Spleen (tissue), 11 donors: ENCODE measurements around the gene ERMN. TPM values are rescaled to one million over a fixed set of nuclear protein-coding genes. Genes with fewer than 3 reads are reported as not detected.

ENCODE experiments used
- DNase-seq: peaks from one replicate; pipeline ENCODE4 v3.0.0-alpha.2; 2020
- H3K27ac ChIP-seq, 8 donors: fragments of 200-600 bp; sonication (generic) in 7 of 8; 1 replicate in 4 of 8; 2 replicates in 4 of 8; pipeline versions ENCODE4 v1.5.0 to v1.8.0; 2016 to 2021; ENCODE audit warnings: inconsistent platforms in 4 of 8, mild to moderate bottlenecking in 4 of 8, moderate library complexity in 1 of 8
- H3K27me3 ChIP-seq, 7 donors: fragments of 200-600 bp; sonication (generic) in 6 of 7; replicated peaks in 1 of 7; 1 replicate in 4 of 7; 2 replicates in 3 of 7; pipeline versions ENCODE4 v1.5.0 to v1.8.0; 2016 to 2021; ENCODE audit warnings: inconsistent platforms in 3 of 7, mild to moderate bottlenecking in 1 of 7
- H3K36me3 ChIP-seq, 6 donors: fragments of 200-600 bp; sonication (generic) in 5 of 6; 1 replicate in 4 of 6; 2 replicates in 2 of 6; pipeline versions ENCODE4 v1.5.0 to v1.8.0; 2016 to 2021; ENCODE audit warnings: inconsistent platforms in 2 of 6
- H3K4me1 ChIP-seq, 6 donors: fragments of 200-600 bp; sonication (generic) in 5 of 6; 1 replicate in 3 of 6; 2 replicates in 3 of 6; pipeline versions ENCODE4 v1.5.0 to v1.8.0; 2016 to 2021; ENCODE audit warnings: inconsistent platforms in 3 of 6
- H3K4me3 ChIP-seq, 8 donors: fragments of 200-600 bp; sonication (generic) in 7 of 8; 1 replicate in 4 of 8; 2 replicates in 4 of 8; pipeline versions ENCODE4 v1.5.0 to v1.8.0; 2016 to 2021; ENCODE audit warnings: inconsistent platforms in 4 of 8, mild to moderate bottlenecking in 4 of 8, moderate library complexity in 2 of 8
- H3K9me3 ChIP-seq, 8 donors: fragments of 200-600 bp; sonication (generic) in 7 of 8; 1 replicate in 4 of 8; 2 replicates in 4 of 8; pipeline versions ENCODE4 v1.5.0 to v1.8.0; 2016 to 2021; ENCODE audit warnings: inconsistent platforms in 4 of 8
- POLR2A ChIP-seq, 3 donors: fragments of 450-650 bp; IDR thresholded peaks; one replicate each; pipeline ENCODE4 v1.5.1; 2017; ENCODE audit warnings: antibody characterized with exemption in 3 of 3, mild to moderate bottlenecking in 1 of 3
- POLR2AphosphoS5 ChIP-seq, 3 donors: sonication (generic); formaldehyde crosslinking; IDR thresholded peaks; one replicate each; pipeline ENCODE4 v1.5.1; 2017; ENCODE audit warnings: antibody characterized with exemption in 3 of 3
- WGBS, 5 donors: extraction: QIAGEN DNeasy Blood & Tissue Kit in 3 of 5; methylation state at CpG; one replicate each; pipeline versions ENCODE4 v1.1.5 to v1.1.7; 2013 to 2018; 5-methylcytosine and 5-hydroxymethylcytosine counted together
- intact Hi-C: fragments of 100-400 bp; cut with DNase I; formaldehyde crosslinking; loops from one replicate; pipeline ENCODE4 v1.15.0; 2023; ENCODE audit warnings: low total_unique reads
- polyA plus RNA-seq, 3 donors: library from polyadenylated mRNA; stranded (reverse); fragments of 200-250 nt; gene quantifications; one replicate each; pipeline ENCODE4 v1.2.1, GENCODE V29; 2013
- total RNA-seq, 7 donors: library from RNA; depleted of rRNA in 3 of 7; stranded (reverse); fragments of >200 nt in 3 of 7; fragmentation: NEBNext Ultra II Directional in 4 of 7; extraction: Animal tissue kit (Norgen Biotek cat#: 25700) in 4 of 7; gene quantifications; one replicate each; pipeline versions ENCODE4 v1.1.0 to v1.2.1, GENCODE V29; 2016 to 2021
- TF ChIP-seq, protein P1 (sequence below), 11 experiments: fragments of 200-600 bp in 7 of 11; fragments of 450-650 bp in 4 of 11; sonication (generic) in 4 of 11; IDR thresholded peaks in 8 of 11; conservative IDR thresholded peaks in 3 of 11; 1 replicate in 7 of 11; 2 replicates in 4 of 11; pipeline versions ENCODE4 v1.4.0 to v1.8.0; 2016 to 2021; ENCODE audit warnings: antibody characterized with exemption in 11 of 11, inconsistent platforms in 4 of 11, mild to moderate bottlenecking in 1 of 11
- donor health status: healthy with polysubstance abuse.
- donor health status: DM: no; HTN: no; CAD: no; lungs with moderate emphysema.
- donor health status: DM: no; HTN: no; CAD: no.
- donor health status: Bipolar disorder and iron deficiency.
- donor health status: healthy.
- donor health status: DM: no; HTN: no; CAD: no.
- donor health status: DM: yes; HTN: yes; CAD: no.

Gene ERMN
- total and polyA plus RNA-seq, 10 donors: 1.1 to 10.0 (median 3.2) TPM

DNA sequence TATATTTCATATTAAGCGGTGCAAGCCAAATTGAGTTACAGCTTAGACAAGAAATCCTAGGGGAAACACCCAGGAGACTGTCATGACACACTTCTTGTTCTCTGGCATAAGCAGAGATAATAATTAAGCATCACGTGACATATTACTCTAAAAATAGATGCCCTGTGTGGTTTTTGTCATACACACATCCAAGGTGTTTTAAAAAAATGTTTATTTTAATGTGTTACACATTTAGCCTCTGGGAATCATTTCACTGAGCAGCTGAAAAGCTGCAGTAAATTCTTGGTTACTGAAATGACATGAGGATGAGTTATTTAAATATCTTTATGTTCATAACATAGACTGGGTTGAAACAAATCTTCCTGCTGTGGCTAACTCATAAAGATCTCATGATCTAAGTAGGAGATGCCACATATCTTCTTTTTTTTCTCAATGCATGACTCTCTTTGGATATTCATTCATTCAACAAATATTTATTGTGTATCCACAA, 38.0 kb upstream of the ERMN start:
- 47 to 71% (median 57%) methylated on average over 2 of the region's 2 CpGs for WGBS, 5 donors
- no peak for DNase-seq
- intact Hi-C loops: no loop called here
- H3K27ac ChIP-seq: no peak overlapping the region
- TF ChIP-seq POLR2A (IDR thresholded peaks at IDR 0.05) (no peak), POLR2AphosphoS5 (IDR thresholded peaks at IDR 0.05) (no peak)
- H3K27me3 ChIP-seq: no peaks in the 10 kb centered on the region
- peaks cover 0 to 23% (median 2%) of the 10 kb centered on the region in 6 donors for H3K4me1 ChIP-seq
- peaks cover 0 to 28% (median 19%) of the 10 kb centered on the region in 8 donors for H3K9me3 ChIP-seq
- H3K4me3 ChIP-seq: no peak overlapping the region
- H3K36me3 ChIP-seq: peaks cover 0 to 11% (median 0%) of the 10 kb centered on the region in 6 donors

GRCh38 chr2:157362627-157363026, 37.0 kb upstream of the ERMN start:
- no peaks in the 10 kb centered on the region for H3K27me3 ChIP-seq
- DNase-seq: no peak
- H3K9me3 ChIP-seq: peaks cover 0 to 28% (median 19%) of the 10 kb centered on the region in 8 donors
- 80 to 90% (median 86%) methylated on average over 2 of the region's 2 CpGs for WGBS, 5 donors
- TF ChIP-seq POLR2A (IDR thresholded peaks at IDR 0.05): no peak
- TF ChIP-seq POLR2AphosphoS5 (IDR thresholded peaks at IDR 0.05): no peak
- TF ChIP-seq, protein P1, sequence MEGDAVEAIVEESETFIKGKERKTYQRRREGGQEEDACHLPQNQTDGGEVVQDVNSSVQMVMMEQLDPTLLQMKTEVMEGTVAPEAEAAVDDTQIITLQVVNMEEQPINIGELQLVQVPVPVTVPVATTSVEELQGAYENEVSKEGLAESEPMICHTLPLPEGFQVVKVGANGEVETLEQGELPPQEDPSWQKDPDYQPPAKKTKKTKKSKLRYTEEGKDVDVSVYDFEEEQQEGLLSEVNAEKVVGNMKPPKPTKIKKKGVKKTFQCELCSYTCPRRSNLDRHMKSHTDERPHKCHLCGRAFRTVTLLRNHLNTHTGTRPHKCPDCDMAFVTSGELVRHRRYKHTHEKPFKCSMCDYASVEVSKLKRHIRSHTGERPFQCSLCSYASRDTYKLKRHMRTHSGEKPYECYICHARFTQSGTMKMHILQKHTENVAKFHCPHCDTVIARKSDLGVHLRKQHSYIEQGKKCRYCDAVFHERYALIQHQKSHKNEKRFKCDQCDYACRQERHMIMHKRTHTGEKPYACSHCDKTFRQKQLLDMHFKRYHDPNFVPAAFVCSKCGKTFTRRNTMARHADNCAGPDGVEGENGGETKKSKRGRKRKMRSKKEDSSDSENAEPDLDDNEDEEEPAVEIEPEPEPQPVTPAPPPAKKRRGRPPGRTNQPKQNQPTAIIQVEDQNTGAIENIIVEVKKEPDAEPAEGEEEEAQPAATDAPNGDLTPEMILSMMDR (IDR thresholded peaks at IDR 0.05 in 8 of 11, conservative IDR thresholded peaks at IDR 0.05 in 3 of 11): no peak
- intact Hi-C loops: no loop called here
- peaks cover 0 to 11% (median 0%) of the 10 kb centered on the region in 6 donors for H3K36me3 ChIP-seq
- H3K27ac ChIP-seq: no peak overlapping the region
- H3K4me3 ChIP-seq: no peak overlapping the region
- H3K4me1 ChIP-seq: peaks cover 0 to 23% (median 2%) of the 10 kb centered on the region in 6 donors

DNA sequence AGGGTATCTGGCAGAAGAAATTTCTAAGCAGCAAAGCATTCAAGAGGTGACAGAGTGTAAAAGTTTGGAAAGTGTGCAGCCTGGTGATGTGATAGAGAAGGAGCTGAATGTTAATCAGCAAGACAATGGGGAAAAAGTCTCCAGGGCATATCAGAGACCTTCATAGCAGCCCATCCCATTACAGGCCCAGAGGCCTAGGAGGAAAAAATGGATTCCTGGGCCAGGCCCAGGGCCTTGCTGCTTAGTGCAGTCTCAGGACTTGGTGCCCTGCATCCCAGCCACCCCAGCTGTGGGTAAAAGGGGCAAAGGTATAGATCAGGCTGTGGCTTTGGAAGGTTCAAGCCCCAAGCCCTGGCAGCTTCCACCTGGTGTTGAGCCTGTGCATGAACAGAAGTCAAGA, 35.9 kb upstream of the ERMN start:
- no peaks in the 10 kb centered on the region for H3K27me3 ChIP-seq
- H3K27ac ChIP-seq: no peak overlapping the region
- no peak for DNase-seq
- H3K36me3 ChIP-seq: peaks cover 0 to 11% (median 0%) of the 10 kb centered on the region in 6 donors
- H3K4me3 ChIP-seq: no peak overlapping the region
- H3K9me3 ChIP-seq: peaks cover 0 to 28% (median 19%) of the 10 kb centered on the region in 8 donors
- H3K4me1 ChIP-seq: peaks cover 0 to 23% (median 2%) of the 10 kb centered on the region in 6 donors
- intact Hi-C loops: no loop called here
- no peak for TF ChIP-seq POLR2AphosphoS5 (IDR thresholded peaks at IDR 0.05)
- no peak for TF ChIP-seq POLR2A (IDR thresholded peaks at IDR 0.05)
- TF ChIP-seq, protein P1 (IDR thresholded peaks at IDR 0.05 in 8 of 11, conservative IDR thresholded peaks at IDR 0.05 in 3 of 11): no peak

GRCh38 chr2:157359628-157360027, 34.0 kb upstream of the ERMN start:
- H3K9me3 ChIP-seq: peaks cover 0 to 28% (median 19%) of the 10 kb centered on the region in 8 donors
- TF ChIP-seq POLR2AphosphoS5 (IDR thresholded peaks at IDR 0.05) (no peak), POLR2A (IDR thresholded peaks at IDR 0.05) (no peak)
- TF ChIP-seq, protein P1 (IDR thresholded peaks at IDR 0.05 in 8 of 11, conservative IDR thresholded peaks at IDR 0.05 in 3 of 11): no peak
- peaks cover 0 to 18% (median 2%) of the 10 kb centered on the region in 6 donors for H3K4me1 ChIP-seq
- DNase-seq: no peak
- no peaks in the 10 kb centered on the region for H3K27me3 ChIP-seq
- no peak overlapping the region for H3K4me3 ChIP-seq
- peaks cover 0 to 11% (median 0%) of the 10 kb centered on the region in 6 donors for H3K36me3 ChIP-seq
- intact Hi-C loops: no loop called here
- 93 to 99% (median 98%) methylated on average over 2 of the region's 2 CpGs for WGBS, 5 donors
- no peak overlapping the region for H3K27ac ChIP-seq
